Renal cortical epithelial cell (primary cell): Measurements from ENCODE around the gene MAN1A1. TPM values are rescaled to one million over a fixed set of nuclear protein-coding genes. Genes with fewer than 3 reads are reported as not detected.

Experiments used
- DNase-seq: peaks from one replicate; pipeline ENCODE4 v3.0.0-alpha.2; 2011; ENCODE audit warnings: low read depth
- total RNA-seq: library from RNA; depleted of rRNA; stranded (reverse); fragments of >200 nt; gene quantifications from 2 replicates; pipeline ENCODE4 v1.2.3, GENCODE V29; 2014

The MAN1A1 gene
- total RNA-seq, 1 donor from 2014 or later: 50.5 TPM

GRCh38 chr6:119346450-119346849, 3.1 kb downstream of the MAN1A1 start:
- DNase-seq: peak; percentile 48

- DNase-seq: no peak
These were observed 4.4 kb downstream of the MAN1A1 start for GRCh38 chr6:119345114-119345513.

- no peak for DNase-seq
These were observed 5.3 kb downstream of the MAN1A1 start for GRCh38 chr6:119344306-119344705.

GRCh38 chr6:119343573-119344146, 5.9 kb downstream of the MAN1A1 start:
- no peak for DNase-seq

- DNase-seq: no peak
These were observed 6.4 kb downstream of the MAN1A1 start for GRCh38 chr6:119343167-119343566.

- DNase-seq: no peak
These were observed 7.1 kb downstream of the MAN1A1 start for GRCh38 chr6:119342430-119342829.

- DNase-seq: no peak
These were observed 8.6 kb downstream of the MAN1A1 start for GRCh38 chr6:119340796-119341487.

- no peak for DNase-seq
These were observed 9.6 kb downstream of the MAN1A1 start for GRCh38 chr6:119339941-119340456.

GRCh38 chr6:119337762-119338161, 11.8 kb downstream of the MAN1A1 start:
- DNase-seq: no peak

- DNase-seq: no peak
These were observed 12.3 kb downstream of the MAN1A1 start for GRCh38 chr6:119337252-119337651.

- no peak for DNase-seq
These were observed 14.9 kb downstream of the MAN1A1 start for GRCh38 chr6:119334535-119335264.

GRCh38 chr6:119333707-119334295, 15.8 kb downstream of the MAN1A1 start:
- peak; percentile 50 for DNase-seq

GRCh38 chr6:119333063-119333609, 16.4 kb downstream of the MAN1A1 start:
- DNase-seq: no peak

GRCh38 chr6:119331663-119332286, 17.8 kb downstream of the MAN1A1 start:
- no peak for DNase-seq

- no peak for DNase-seq
These were observed 18.9 kb downstream of the MAN1A1 start for GRCh38 chr6:119330520-119331113.

GRCh38 chr6:119329794-119330180, 19.8 kb downstream of the MAN1A1 start:
- DNase-seq: no peak

GRCh38 chr6:119328892-119329793, 20.4 kb downstream of the MAN1A1 start:
- DNase-seq: no peak

GRCh38 chr6:119328254-119328653, 21.3 kb downstream of the MAN1A1 start:
- no peak for DNase-seq

GRCh38 chr6:119327810-119328209, 21.8 kb downstream of the MAN1A1 start:
- no peak for DNase-seq
